Measurements from ENCODE around the gene SPPL3. TPM values are rescaled to one million over a fixed set of nuclear protein-coding genes. Genes with fewer than 3 reads are reported as not detected.

Gene SPPL3
- total RNA-seq, 1 experiment from 2014 or later: 32.5 TPM

DNA sequence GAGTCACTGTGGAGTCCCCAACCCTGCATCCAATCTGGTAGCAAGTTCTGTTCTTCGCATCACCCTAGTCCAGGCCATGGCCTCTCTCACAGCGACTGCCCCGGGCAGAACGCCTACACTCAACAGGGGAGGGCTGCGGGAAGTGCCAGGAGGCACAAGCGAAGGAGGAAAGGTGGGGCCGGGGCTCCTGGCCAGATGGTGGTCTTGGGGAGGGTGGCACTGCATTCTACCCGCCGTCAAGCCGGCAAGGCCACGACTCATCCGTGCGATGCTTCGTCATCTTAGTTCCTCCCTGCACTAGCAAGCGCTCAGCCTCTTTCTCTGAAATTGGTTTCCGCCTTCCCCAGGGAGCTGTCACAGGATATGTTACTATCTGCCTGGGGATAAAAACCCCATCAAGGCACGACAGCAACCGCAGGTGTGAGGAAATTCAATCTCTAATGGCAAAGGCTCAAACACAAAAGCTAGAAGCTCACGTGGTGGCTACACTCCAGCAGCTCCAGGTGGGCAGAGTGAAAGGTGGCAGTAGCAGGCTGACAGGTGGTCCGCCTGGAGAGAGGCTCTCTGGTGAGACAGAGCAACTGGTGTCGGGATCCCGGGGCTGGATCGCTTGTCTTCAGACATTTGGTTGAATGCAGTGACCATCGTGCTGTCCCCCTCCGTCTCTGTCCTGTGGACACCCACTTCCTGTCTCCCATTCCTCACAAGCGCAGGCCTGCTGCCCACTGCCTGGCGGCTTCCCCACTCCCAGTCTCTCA, 144.4 kb downstream of the SPPL3 start:
- Mint-ChIP-seq H3K4me3 (no peak overlapping the region), H3K27me3 (ENCODE audit: low read depth) (no peaks in the 10 kb centered on the region), H3K9me3 (peaks cover 9% of the 10 kb centered on the region), H3K4me1 (peaks cover 18% of the 10 kb centered on the region), H3K36me3 (peaks cover 9% of the 10 kb centered on the region), H3K27ac (peak overlapping the region; percentile 60; the same call in 1 of the 2 replicates)
- peak; percentile 38 for ATAC-seq
- TF ChIP-seq JUN (CRISPR knock-in tag; IDR thresholded peaks at IDR 0.05) (no peak), TCF7 (CRISPR knock-in tag; IDR thresholded peaks at IDR 0.05; ENCODE audit: low read depth) (no peak), NFATC4 (CRISPR knock-in tag; IDR thresholded peaks at IDR 0.05) (no peak)
- TF ChIP-seq, protein P1, sequence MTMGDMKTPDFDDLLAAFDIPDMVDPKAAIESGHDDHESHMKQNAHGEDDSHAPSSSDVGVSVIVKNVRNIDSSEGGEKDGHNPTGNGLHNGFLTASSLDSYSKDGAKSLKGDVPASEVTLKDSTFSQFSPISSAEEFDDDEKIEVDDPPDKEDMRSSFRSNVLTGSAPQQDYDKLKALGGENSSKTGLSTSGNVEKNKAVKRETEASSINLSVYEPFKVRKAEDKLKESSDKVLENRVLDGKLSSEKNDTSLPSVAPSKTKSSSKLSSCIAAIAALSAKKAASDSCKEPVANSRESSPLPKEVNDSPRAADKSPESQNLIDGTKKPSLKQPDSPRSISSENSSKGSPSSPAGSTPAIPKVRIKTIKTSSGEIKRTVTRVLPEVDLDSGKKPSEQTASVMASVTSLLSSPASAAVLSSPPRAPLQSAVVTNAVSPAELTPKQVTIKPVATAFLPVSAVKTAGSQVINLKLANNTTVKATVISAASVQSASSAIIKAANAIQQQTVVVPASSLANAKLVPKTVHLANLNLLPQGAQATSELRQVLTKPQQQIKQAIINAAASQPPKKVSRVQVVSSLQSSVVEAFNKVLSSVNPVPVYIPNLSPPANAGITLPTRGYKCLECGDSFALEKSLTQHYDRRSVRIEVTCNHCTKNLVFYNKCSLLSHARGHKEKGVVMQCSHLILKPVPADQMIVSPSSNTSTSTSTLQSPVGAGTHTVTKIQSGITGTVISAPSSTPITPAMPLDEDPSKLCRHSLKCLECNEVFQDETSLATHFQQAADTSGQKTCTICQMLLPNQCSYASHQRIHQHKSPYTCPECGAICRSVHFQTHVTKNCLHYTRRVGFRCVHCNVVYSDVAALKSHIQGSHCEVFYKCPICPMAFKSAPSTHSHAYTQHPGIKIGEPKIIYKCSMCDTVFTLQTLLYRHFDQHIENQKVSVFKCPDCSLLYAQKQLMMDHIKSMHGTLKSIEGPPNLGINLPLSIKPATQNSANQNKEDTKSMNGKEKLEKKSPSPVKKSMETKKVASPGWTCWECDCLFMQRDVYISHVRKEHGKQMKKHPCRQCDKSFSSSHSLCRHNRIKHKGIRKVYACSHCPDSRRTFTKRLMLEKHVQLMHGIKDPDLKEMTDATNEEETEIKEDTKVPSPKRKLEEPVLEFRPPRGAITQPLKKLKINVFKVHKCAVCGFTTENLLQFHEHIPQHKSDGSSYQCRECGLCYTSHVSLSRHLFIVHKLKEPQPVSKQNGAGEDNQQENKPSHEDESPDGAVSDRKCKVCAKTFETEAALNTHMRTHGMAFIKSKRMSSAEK (CRISPR knock-in tag; IDR thresholded peaks at IDR 0.05; ENCODE audit: borderline replicate concordance): no peak
- TF ChIP-seq, protein P2, sequence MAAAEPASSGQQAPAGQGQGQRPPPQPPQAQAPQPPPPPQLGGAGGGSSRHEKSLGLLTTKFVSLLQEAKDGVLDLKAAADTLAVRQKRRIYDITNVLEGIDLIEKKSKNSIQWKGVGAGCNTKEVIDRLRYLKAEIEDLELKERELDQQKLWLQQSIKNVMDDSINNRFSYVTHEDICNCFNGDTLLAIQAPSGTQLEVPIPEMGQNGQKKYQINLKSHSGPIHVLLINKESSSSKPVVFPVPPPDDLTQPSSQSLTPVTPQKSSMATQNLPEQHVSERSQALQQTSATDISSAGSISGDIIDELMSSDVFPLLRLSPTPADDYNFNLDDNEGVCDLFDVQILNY (CRISPR knock-in tag; IDR thresholded peaks at IDR 0.05): no peak
- no peak for DNase-seq (ENCODE audit: low spot score)
- ChIA-PET CTCF (interaction anchor here (0.6 to 1.0 kb wide), 4 partner anchors 111 to 212 kb away, joined by 3 to 5 read pairs (median 3); no protein-coding TSS in a partner anchor), POLR2A (no interaction called here)

DNA sequence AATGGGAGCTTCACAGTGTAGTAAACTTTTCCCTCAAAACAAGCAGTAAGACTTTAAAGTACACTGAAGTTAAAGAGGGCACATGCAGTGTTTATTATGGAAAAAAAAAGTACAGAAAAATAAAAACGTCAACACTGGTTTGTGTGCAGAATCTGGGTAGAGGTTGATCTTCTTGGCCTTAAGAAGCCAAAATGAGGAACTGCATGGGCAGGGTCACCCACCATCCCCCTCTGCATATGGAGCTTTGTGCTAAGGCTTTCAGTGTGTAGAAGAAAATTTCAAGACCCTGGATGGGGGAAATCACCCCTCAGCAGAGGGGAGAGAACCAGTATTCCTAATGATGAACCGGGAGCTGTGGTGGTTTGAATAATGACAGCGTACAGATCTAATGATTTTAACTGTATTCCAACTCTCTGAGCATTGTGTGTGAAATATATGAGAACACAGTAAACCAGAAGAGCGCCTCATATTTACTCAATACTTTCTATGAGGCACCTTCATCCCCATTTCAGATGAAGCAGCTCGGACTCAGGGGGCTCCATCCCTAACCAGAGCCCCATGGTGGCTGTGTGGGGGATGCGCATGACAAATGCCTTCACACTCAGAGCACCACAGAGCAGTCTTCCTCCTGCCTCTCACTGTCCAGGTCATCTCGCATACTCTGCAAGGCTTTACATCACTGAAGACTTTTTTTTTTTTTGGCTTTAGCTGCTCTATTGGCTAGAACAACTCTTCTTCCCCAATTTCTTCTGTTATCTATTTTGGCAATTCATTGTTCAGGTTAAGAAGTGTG, 145.2 kb downstream of the SPPL3 start:
- CTCF ChIA-PET: interaction anchor here (0.6 to 2.8 kb wide), 5 partner anchors 21 to 246 kb away, joined by 3 to 7 read pairs (median 3); no protein-coding TSS in a partner anchor
- Mint-ChIP-seq H3K4me1 (peaks cover 18% of the 10 kb centered on the region), H3K27ac (no peak overlapping the region), H3K4me3 (no peak overlapping the region), H3K36me3 (peaks cover 9% of the 10 kb centered on the region), H3K9me3 (peaks cover 13% of the 10 kb centered on the region), H3K27me3 (ENCODE audit: low read depth) (no peaks in the 10 kb centered on the region)
- DNase-seq (ENCODE audit: low spot score): no peak
- POLR2A ChIA-PET: no interaction called here
- peak; percentile 81 for ATAC-seq
- TF ChIP-seq, protein P3, sequence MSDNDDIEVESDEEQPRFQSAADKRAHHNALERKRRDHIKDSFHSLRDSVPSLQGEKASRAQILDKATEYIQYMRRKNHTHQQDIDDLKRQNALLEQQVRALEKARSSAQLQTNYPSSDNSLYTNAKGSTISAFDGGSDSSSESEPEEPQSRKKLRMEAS (CRISPR knock-in tag; IDR thresholded peaks at IDR 0.05): no peak
- TF ChIP-seq OVOL2 (CRISPR knock-in tag; IDR thresholded peaks at IDR 0.05; ENCODE audit: borderline replicate concordance): no peak
- TF ChIP-seq, protein P4, sequence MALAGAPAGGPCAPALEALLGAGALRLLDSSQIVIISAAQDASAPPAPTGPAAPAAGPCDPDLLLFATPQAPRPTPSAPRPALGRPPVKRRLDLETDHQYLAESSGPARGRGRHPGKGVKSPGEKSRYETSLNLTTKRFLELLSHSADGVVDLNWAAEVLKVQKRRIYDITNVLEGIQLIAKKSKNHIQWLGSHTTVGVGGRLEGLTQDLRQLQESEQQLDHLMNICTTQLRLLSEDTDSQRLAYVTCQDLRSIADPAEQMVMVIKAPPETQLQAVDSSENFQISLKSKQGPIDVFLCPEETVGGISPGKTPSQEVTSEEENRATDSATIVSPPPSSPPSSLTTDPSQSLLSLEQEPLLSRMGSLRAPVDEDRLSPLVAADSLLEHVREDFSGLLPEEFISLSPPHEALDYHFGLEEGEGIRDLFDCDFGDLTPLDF (CRISPR knock-in tag; IDR thresholded peaks at IDR 0.05): no peak
- TF ChIP-seq, protein P5, sequence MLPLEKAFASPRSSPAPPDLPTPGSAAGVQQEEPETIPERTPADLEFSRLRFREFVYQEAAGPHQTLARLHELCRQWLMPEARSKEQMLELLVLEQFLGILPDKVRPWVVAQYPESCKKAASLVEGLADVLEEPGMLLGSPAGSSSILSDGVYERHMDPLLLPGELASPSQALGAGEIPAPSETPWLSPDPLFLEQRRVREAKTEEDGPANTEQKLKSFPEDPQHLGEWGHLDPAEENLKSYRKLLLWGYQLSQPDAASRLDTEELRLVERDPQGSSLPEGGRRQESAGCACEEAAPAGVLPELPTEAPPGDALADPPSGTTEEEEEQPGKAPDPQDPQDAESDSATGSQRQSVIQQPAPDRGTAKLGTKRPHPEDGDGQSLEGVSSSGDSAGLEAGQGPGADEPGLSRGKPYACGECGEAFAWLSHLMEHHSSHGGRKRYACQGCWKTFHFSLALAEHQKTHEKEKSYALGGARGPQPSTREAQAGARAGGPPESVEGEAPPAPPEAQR (CRISPR knock-in tag; IDR thresholded peaks at IDR 0.05): no peak
- TF ChIP-seq, protein P6, sequence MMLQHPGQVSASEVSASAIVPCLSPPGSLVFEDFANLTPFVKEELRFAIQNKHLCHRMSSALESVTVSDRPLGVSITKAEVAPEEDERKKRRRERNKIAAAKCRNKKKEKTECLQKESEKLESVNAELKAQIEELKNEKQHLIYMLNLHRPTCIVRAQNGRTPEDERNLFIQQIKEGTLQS (CRISPR knock-in tag; conservative IDR thresholded peaks at IDR 0.05): no peak
- TF ChIP-seq, protein P7, sequence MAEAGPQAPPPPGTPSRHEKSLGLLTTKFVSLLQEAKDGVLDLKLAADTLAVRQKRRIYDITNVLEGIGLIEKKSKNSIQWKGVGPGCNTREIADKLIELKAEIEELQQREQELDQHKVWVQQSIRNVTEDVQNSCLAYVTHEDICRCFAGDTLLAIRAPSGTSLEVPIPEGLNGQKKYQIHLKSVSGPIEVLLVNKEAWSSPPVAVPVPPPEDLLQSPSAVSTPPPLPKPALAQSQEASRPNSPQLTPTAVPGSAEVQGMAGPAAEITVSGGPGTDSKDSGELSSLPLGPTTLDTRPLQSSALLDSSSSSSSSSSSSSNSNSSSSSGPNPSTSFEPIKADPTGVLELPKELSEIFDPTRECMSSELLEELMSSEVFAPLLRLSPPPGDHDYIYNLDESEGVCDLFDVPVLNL (CRISPR knock-in tag; IDR thresholded peaks at IDR 0.05; ENCODE audit: borderline replicate concordance, low read depth): no peak
- TF ChIP-seq, protein P8, sequence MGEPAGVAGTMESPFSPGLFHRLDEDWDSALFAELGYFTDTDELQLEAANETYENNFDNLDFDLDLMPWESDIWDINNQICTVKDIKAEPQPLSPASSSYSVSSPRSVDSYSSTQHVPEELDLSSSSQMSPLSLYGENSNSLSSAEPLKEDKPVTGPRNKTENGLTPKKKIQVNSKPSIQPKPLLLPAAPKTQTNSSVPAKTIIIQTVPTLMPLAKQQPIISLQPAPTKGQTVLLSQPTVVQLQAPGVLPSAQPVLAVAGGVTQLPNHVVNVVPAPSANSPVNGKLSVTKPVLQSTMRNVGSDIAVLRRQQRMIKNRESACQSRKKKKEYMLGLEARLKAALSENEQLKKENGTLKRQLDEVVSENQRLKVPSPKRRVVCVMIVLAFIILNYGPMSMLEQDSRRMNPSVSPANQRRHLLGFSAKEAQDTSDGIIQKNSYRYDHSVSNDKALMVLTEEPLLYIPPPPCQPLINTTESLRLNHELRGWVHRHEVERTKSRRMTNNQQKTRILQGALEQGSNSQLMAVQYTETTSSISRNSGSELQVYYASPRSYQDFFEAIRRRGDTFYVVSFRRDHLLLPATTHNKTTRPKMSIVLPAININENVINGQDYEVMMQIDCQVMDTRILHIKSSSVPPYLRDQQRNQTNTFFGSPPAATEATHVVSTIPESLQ (CRISPR knock-in tag; IDR thresholded peaks at IDR 0.05): no peak
- TF ChIP-seq FOXK1 (CRISPR knock-in tag; IDR thresholded peaks at IDR 0.05): no peak
- TF ChIP-seq, protein P9, sequence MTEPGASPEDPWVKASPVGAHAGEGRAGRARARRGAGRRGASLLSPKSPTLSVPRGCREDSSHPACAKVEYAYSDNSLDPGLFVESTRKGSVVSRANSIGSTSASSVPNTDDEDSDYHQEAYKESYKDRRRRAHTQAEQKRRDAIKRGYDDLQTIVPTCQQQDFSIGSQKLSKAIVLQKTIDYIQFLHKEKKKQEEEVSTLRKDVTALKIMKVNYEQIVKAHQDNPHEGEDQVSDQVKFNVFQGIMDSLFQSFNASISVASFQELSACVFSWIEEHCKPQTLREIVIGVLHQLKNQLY (CRISPR knock-in tag; IDR thresholded peaks at IDR 0.05): no peak
- TF ChIP-seq, protein P10, sequence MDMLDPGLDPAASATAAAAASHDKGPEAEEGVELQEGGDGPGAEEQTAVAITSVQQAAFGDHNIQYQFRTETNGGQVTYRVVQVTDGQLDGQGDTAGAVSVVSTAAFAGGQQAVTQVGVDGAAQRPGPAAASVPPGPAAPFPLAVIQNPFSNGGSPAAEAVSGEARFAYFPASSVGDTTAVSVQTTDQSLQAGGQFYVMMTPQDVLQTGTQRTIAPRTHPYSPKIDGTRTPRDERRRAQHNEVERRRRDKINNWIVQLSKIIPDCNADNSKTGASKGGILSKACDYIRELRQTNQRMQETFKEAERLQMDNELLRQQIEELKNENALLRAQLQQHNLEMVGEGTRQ (CRISPR knock-in tag; IDR thresholded peaks at IDR 0.05): no peak
- TF ChIP-seq, protein P2 (CRISPR knock-in tag; IDR thresholded peaks at IDR 0.05): no peak
- TF ChIP-seq ZNF396 (CRISPR knock-in tag; IDR thresholded peaks at IDR 0.05; ENCODE audit: borderline replicate concordance): no peak
